Stimulated activated naive CD8-positive, alpha-beta T cell treated with anti-CD3 and anti-CD28 coated beads, Interleukin-15, Interleukin-2, amounts not matched to agents 100 U/mL and 50 U/mL, for 24 hours (primary cell): ENCODE data around the gene AAMP.
"Not testable (repeated sequence)": the region's sequence is repeated elsewhere in the genome, so short reads cannot be mapped to it uniquely, and the experiment has no call there.

Experiments used
- ATAC-seq: fragments of 150-1000 bp; cut with Tn5 transposase; one replicate; pipeline ENCODE4 v1.10.0; 2021
- DNase-seq: peaks from one replicate; pipeline ENCODE4 v3.0.0; 2021

AAMP gene

DNA sequence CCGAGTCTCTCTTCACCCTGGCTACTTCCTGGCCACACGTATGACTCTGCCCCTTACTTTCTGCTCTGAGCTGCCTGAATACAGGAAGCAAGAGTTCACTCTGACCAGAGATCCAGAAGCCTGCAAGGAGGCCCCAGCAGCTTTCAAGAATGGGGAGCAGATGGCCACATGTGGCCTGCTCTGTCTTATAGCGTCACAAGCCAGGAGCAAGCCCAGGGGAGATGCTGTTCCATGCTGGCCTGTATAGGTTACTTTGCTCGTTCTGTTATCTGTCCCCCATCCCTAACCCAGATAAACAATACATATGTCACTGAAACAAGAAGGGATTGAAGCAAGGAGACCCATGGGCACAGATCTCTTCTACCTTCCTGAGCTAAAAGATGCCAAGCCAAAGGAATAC is 4.6 kb upstream of the AAMP start:
- no peak for DNase-seq
- ATAC-seq = no peak

DNA sequence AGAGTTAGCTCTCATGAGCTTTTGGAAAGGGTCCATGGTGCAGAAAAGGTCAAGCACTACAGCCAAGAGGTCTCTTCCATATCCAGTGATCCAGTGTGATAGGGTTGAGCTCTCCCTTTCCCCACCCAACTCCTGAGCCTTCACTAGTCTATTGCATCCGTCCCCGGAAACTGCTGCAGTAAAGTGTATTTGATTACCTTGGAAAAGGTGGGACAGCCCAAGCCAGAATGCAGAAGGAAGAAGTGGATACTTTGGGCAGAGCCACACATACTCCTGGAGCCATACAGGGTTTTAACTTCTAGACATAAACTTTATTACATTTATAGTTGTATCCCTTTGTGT is 3.9 kb upstream of the AAMP start:
- no peak for ATAC-seq
- no peak for DNase-seq

DNA sequence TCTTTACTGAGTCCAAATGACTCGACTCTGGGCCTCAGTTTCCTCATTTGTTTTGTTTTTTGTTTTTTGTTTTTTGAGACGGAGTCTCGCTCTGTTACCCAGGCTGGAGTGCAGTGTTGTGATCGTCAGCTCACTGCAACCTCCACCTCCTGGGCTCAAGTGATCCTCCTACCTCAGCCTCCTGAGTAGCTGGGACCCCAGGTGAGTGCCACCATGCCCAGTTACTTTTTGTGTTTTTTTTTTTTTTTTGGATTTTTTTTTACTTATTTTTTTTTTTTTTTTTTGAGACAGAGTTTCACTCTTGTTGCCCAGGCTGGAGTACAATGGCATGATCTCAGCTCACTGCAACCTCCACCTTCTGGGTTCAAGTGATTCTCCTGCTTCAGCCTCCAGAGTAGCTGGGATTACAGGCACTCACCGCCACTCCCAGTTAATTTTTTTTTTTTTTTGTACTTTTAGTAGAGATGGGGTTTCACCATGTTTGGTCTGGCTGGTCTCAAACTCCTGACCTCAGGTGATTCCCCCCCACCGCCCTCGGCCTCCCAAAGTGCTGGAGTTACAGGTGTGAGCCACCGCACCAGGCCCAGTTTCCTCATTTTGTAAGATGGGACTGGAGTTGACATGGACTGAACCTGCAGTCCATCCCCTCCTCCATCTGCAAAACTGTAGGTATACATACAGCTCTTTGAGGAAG is 3.4 kb upstream of the AAMP start:
- ATAC-seq, DNase-seq: not testable (repeated sequence)

DNA sequence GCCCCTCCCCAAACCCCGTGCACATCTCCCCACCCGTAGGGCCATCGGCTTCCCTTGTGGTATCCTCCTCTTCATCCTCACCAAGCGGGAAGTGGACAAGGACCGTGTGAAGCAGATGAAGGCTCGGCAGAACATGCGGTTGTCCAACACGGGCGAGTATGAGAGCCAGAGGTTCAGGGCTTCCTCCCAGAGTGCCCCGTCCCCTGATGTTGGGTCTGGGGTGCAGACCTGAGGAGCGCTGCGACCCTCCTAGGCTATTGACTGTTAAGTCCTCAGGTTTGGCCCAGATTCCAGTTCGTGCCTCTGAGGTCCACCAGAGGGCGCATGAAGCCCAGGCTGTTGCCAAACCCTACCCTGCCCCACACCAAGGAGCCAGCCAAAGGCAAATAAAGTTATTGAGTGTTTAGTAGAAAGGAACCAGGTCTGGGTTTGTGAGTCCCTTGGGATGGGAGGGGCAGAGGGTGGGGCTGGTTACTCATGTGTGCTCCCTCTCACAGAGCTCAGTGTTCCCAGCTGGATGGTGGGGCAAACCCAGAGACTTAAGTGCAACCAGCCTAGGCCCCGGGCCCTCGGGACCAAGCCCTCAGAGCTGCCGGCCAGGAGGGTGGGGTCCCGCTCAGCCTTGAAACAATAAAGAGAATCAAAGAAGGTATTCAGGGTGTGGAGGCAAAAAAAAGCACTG is 2.7 kb upstream of the AAMP start:
- ATAC-seq = peak; percentile 25
- peak; percentile 81 for DNase-seq

DNA sequence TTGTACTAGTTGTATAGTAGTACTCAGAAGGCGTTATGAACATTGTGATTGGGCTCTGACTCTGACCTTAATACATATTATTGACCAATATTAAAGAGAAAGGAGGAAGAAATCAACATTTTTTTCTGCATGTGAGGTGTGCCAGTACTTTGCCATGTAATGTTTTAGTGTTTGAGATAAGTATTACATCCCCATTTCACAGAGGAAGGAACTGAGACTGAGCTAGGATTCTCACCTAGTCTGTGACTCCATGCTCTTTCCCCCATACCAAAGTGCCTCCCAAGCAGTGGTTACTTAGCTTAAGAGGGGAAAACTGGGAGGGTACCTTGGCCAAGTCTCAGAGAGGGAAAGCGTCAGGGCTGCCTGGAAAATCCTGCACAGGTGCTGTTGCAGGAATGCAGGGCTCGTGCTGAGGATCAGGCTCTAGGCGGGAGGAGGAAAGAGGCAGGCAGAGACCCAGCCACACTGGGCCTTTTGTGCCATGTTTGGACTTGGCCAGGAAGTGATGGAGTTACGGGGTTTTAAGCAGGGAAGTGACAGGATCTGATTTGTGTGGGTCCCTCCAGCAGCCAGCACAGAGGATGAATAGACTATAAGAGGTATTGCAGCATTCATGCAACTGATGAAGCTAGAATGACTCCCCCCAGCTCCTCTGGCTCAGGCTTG is 2.1 kb upstream of the AAMP start:
- ATAC-seq (no peak), DNase-seq (no peak)

DNA sequence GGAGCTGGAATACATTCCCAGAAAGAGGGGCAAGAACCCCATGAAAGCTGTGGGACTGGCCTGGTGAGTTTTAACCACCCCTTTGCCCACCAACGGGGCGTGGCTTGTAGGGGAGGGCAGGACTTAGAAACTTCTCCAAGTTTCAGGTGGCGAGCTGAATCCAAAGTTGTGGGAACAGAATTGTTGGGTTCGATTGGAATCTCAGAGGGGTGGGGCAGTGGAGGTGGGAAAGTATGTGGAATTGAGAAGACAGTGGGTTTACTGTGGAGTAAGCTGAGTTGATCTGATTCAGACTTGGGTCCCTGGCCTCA is 1.5 kb upstream of the AAMP start:
- ATAC-seq (no peak), DNase-seq (no peak)

DNA sequence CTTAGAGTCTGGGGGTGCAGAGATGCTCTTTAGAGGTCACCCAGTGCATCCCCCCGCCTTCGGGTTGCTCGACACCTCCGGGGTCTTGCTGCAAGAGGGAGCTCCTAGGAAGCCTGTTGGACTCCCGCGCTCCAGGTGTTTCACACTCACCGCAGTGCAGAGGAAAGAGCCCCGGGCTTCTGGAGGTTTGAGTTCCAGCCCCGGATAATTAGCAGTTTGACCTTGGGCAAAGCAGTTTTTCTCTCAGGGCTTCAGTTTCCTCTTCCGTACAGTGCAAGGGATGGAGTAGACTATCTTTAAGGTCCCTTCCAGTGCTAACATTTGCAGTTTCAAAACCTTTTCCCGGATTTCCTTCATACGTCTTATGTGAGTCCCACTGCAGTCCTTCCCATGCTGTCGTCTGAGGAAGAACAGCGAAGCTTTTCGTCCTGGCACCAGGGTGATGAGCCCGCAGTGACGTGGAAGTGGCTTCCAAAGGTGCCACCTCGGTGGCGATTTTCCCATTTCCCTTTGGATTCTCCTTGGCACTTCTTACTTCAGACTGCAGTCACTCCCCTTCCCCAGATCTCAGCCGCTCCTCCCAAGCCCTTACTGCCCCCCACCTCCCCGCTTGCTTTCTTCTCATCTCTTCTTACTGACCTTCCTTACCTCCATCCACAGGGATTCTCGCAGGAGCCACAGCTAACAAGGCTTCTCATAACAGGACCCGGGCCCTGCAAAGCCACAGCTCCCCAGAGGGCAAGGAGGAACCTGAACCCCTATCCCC is 967 bp upstream of the AAMP start:
- DNase-seq = no peak
- ATAC-seq = no peak

GRCh38 chr2:218267259-218267658 is 2.7 kb downstream of the AAMP start:
- DNase-seq (no peak), ATAC-seq (no peak)

DNA sequence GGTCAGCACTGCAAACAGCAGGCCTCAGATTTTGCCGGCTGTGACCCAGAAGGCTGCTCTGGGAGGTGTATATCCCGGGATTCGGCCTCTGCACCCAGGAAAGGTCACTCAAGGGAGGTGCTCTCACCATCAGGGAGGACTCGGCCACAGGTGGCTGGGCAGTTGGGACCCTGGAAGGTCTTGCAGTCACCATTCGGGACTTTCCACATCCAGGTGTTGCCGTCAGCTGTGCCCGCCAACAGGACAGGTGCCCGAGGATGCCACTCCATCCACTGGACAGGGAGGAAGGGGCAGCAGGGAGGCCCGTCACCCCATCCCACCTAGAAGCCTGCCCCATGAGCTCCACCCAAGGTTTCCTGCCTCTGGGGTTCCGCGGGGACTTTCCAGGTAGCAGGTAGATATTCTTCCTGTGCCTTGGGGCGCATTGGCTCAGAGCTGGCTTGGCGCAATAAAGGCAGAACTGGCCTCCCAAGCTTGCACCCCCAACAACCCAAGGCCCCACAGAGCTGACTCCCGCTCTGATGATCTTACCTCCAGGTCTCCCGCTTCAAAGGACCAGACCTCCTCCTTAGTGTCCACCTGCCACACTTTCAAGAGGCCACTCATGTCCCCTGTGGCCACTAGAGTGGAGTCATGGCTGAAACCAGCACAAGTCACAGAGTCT is 3.5 kb downstream of the AAMP start:
- DNase-seq = no peak
- ATAC-seq = no peak

DNA sequence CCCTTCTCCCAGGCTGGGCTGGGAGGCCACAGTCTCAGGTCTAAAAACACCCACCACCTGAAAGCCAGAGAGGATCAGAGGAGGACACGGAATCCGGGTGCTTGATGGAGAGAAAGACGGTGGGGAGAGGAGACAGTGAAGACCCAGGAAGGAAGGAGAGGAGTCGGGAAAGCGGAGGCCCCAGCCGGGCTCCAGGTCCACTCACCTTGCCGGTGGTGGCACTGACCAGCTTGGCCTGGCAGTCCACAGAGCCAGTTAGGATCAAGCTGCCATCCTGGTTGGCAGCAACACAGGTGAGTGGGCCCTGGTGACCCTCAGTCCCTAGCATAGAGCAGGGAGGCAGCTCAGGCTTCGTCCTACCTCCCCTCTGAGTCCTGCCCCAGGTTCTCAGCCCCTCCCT is 4.3 kb downstream of the AAMP start:
- no peak for DNase-seq

GRCh38 chr2:218264773-218265561 is 5.0 kb downstream of the AAMP start:
- ATAC-seq = no peak
- no peak for DNase-seq

More for the DNA sequence above, 4.3 kb downstream of the AAMP start:
- no peak for ATAC-seq

GRCh38 chr2:218263817-218264641 is 5.9 kb downstream of the AAMP start:
- DNase-seq (no peak), ATAC-seq (no peak)

DNA sequence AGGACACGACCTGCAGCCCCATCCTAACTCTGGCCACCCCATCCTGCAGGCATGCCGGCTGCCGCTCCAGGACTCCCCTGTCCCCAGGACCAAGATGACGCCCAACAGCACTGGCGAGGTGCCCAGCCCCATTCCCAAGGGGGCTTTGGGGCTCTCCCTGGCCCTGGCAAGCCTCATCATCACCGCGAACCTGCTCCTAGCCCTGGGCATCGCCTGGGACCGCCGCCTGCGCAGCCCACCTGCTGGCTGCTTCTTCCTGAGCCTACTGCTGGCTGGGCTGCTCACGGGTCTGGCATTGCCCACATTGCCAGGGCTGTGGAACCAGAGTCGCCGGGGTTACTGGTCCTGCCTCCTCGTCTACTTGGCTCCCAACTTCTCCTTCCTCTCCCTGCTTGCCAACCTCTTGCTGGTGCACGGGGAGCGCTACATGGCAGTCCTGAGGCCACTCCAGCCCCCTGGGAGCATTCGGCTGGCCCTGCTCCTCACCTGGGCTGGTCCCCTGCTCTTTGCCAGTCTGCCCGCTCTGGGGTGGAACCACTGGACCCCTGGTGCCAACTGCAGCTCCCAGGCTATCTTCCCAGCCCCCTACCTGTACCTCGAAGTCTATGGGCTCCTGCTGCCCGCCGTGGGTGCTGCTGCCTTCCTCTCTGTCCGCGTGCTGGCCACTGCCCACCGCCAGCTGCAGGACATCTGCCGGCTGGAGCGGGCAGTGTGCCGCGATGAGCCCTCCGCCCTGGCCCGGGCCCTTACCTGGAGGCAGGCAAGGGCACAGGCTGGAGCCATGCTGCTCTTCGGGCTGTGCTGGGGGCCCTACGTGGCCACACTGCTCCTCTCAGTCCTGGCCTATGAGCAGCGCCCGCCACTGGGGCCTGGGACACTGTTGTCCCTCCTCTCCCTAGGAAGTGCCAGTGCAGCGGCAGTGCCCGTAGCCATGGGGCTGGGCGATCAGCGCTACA is 7.0 kb downstream of the AAMP start:
- no peak for ATAC-seq
- no peak for DNase-seq

DNA sequence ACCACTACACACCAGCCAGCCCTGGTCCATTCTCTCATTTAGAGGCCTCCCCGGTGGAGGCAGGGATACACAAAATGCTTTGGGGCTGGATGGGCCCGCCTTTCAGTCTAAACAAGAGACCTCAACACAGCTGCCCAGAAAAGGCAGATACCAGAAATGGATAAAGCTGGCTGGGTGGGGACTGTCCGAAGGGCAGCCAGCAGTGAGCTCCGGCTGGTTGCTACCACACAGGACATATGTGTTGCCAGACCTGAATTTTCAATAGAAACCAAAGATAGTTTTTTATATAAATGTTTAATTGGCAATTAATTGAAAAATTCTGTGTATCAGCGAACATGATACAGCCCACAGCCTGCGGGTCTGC is 7.7 kb downstream of the AAMP start:
- no peak for DNase-seq
- no peak for ATAC-seq

- ATAC-seq (no peak), DNase-seq (no peak)
Measured at GRCh38 chr2:218261423-218262236, 8.3 kb downstream of the AAMP start.

DNA sequence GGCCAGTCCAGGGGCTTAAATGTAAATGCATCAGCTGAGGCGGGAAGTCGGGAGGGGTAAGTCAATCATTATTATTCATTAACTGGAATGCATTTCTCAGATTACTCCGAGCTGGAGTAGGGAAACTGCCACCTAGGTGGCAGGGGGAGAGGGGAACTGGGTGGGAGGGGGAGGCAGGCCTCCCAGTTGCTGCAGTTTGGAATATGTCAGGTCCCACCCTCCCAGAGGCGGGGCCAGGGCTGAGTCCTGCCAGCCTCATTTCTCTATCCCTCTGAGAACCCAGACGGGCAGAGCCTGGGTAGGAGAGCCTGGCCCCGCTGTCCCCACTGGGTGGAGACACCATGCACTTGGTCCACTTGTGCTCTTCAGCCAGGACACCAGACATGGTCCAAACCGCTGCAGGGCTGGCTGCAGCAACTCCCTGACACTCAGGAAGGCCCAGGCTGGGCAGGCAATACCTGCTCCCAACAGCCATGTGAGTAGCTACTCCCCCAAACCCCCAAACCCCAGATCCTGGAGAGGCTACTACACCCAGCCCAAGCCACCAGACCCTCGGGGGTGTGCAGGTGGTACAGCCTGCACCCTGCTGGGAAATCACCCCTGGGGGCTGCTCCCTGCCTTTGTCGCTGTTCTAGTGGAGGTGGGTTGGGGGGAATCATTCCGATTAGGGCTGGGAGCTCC is 9.1 kb downstream of the AAMP start, which contains the start of gene GPBAR1:
TSS of gene GPBAR1 (plus strand) at position 274 of the 681 bp plus-strand sequence. CDS start 1,710 bp downstream, outside the sequence.
- no peak for ATAC-seq
- DNase-seq = no peak

DNA sequence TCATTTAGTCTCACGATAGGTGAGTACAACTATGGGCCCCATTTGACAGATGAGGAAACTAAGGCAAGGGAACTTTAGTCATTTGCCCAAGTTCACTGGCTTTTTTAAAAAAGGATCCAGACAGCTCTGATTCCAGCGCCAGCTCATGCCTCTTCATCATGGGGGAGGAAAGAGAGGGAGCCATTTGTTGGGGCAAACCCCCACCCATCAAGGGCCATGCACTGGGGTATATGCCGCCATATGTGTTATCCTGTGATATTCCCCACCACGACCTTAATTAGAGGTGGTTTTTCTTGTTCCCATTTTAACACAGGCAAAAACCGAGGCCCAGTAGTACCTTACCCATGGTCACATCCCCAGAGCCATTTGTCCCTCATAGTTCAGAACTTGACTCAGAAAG is 9.8 kb downstream of the AAMP start:
- ATAC-seq (no peak), DNase-seq (no peak)
